Pancreas (tissue), 10 donors: ENCODE measurements around the gene PJA1. TPM values are rescaled to one million over a fixed set of nuclear protein-coding genes. Genes with fewer than 3 reads are reported as not detected.

ENCODE experiments used
- ATAC-seq, 4 donors: fragments of 200-7000 bp; cut with Tn5 transposase; one replicate each; pipeline versions ENCODE4 v1.8.0 to v1.9.1; 2020; ENCODE audit warnings: mild to moderate bottlenecking in 4 of 4, moderate library complexity in 4 of 4
- DNase-seq, 6 donors: peaks; one replicate each; pipeline ENCODE4 v3.0.0-alpha.2; 2020
- FAIRE-seq: peaks from 2 replicates; lab custom pipeline; 2012; peaks lifted over from hg19 to GRCh38; lab: Jason Lieb, UNC
- H3K27ac ChIP-seq, 4 donors: fragments of 200-600 bp; sonication (generic); 1 replicate in 3 of 4; 2 replicates in 1 of 4; pipeline versions ENCODE4 v1.5.0 to v1.8.0; 2020
- H3K27me3 ChIP-seq, 4 donors: fragments of 200-600 bp; one replicate each; pipeline ENCODE4 v1.8.0; 2021
- H3K36me3 ChIP-seq, 3 donors: fragments of 200-600 bp; sonication (generic) in 1 of 3; one replicate each; pipeline versions ENCODE4 v1.5.0 to v1.8.0; 2020 to 2021
- H3K4me1 ChIP-seq, 3 donors: fragments of 200-600 bp; one replicate each; pipeline ENCODE4 v1.8.0; 2021
- H3K4me3 ChIP-seq, 4 donors: fragments of 200-600 bp; sonication (generic) in 2 of 4; one replicate each; pipeline versions ENCODE4 v1.5.0 to v1.8.0; 2020 to 2021
- H3K9me3 ChIP-seq, 4 donors: fragments of 200-600 bp; one replicate each; pipeline ENCODE4 v1.8.0; 2021
- WGBS, 2 donors: extraction: QIAGEN DNeasy Blood & Tissue Kit; methylation state at CpG; one replicate each; pipeline ENCODE4 v1.1.7; 2013; 5-methylcytosine and 5-hydroxymethylcytosine counted together
- intact Hi-C, 3 donors: fragments of 100-400 bp; cut with DNase I; formaldehyde crosslinking; loops; one replicate each; pipeline versions ENCODE4 v1.11.1 to v1.14.2; 2022
- polyA plus RNA-seq, 2 donors: library from polyadenylated mRNA; stranded (reverse); fragments of 200-250 nt; gene quantifications; one replicate each; pipeline ENCODE4 v1.2.3, GENCODE V29; 2013
- total RNA-seq, 6 donors: library from RNA; stranded (reverse); fragmentation: NEBNext Ultra II Directional in 4 of 6; extraction: Animal tissue kit (Norgen Biotek cat#: 25700) in 4 of 6; gene quantifications; one replicate each; pipeline versions ENCODE4 v1.2.1 to v1.2.4, GENCODE V29; 2021 to 2023
- TF ChIP-seq, protein P1 (sequence below), 4 donors: fragments of 200-600 bp; sonication (generic) in 3 of 4; IDR thresholded peaks; one replicate each; pipeline versions ENCODE4 v1.5.0 to v1.8.0; 2021; ENCODE audit warnings: antibody characterized with exemption in 4 of 4
- donor health status: healthy with polysubstance abuse.
- donor health status: DM: no; HTN: no; CAD: no; lungs with moderate emphysema.
- donor health status: DM: no; HTN: no; CAD: no.
- donor health status: control.
- donor health status: control.
- donor health status: Bipolar disorder and iron deficiency.
- donor health status: DM: yes; HTN: yes; CAD: no.
- donor health status: DM: no; HTN: no; CAD: no.
- donor health status: DM: no; HTN: no; CAD: no.
- donor health status: DM: yes; HTN: yes; CAD: no.

PJA1 gene
- total and polyA plus RNA-seq, 8 donors = 5.4 to 20.0 (median 8.8) TPM

DNA sequence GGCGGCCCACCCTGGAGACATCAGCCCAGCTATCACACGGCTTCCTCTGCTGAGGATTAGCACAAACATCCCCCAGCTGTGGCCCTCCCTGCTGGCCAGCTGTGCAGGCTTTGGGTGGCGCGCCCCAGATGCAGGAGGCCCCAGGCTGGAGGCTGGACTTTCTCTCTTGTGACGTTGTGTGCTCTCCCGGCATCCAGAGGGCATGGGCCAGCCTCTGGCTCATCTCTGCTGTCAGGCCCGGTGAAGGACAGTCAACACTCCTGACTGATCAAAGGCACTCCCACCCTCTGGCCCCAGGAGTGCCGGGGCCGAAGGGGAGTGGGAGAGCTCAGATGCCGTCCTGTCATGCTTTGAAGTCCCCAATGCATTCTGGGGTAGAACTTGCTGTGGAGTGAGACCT lies 29.9 kb upstream of the PJA1 start:
- intact Hi-C loops = no loop called here
- no peak for DNase-seq
- no peak overlapping the region for H3K4me3 ChIP-seq
- H3K9me3 ChIP-seq = no peaks in the 10 kb centered on the region
- 79 to 86% methylated on average over 10 of the region's 10 CpGs for whole genome bisulfite sequencing, 2 donors
- H3K36me3 ChIP-seq = no peaks in the 10 kb centered on the region
- H3K27me3 ChIP-seq = peaks cover 0 to 7% (median 0%) of the 10 kb centered on the region in 4 donors
- no peaks in the 10 kb centered on the region for H3K4me1 ChIP-seq
- TF ChIP-seq, protein P1, sequence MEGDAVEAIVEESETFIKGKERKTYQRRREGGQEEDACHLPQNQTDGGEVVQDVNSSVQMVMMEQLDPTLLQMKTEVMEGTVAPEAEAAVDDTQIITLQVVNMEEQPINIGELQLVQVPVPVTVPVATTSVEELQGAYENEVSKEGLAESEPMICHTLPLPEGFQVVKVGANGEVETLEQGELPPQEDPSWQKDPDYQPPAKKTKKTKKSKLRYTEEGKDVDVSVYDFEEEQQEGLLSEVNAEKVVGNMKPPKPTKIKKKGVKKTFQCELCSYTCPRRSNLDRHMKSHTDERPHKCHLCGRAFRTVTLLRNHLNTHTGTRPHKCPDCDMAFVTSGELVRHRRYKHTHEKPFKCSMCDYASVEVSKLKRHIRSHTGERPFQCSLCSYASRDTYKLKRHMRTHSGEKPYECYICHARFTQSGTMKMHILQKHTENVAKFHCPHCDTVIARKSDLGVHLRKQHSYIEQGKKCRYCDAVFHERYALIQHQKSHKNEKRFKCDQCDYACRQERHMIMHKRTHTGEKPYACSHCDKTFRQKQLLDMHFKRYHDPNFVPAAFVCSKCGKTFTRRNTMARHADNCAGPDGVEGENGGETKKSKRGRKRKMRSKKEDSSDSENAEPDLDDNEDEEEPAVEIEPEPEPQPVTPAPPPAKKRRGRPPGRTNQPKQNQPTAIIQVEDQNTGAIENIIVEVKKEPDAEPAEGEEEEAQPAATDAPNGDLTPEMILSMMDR (IDR thresholded peaks at IDR 0.05) = no peak
- FAIRE-seq = no peak
- no peak overlapping the region for H3K27ac ChIP-seq
- ATAC-seq = no peak

DNA sequence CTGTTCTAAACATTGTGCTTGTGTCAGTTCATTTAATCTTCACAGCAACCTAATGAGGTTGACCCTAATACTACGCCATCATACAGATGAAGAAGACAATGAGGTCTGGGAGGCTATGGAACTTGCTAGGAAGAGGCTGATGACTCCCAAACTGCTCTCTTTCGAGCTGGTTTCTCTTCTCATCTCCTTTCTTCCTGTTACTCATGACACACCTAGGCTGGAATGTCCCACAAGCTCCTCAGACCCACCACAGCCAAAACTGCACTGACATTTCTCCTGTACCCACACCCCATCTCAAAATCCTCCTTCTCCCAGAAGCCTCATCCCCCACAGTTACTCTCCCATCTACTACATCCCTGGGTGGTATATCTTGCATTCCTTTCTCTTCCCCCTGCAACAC lies 27.4 kb upstream of the PJA1 start:
- Histone ChIP-seq H3K27me3 (peaks cover 0 to 7% (median 0%) of the 10 kb centered on the region in 4 donors), H3K36me3 (no peaks in the 10 kb centered on the region)
- TF ChIP-seq, protein P1 (IDR thresholded peaks at IDR 0.05) = no peak

DNA sequence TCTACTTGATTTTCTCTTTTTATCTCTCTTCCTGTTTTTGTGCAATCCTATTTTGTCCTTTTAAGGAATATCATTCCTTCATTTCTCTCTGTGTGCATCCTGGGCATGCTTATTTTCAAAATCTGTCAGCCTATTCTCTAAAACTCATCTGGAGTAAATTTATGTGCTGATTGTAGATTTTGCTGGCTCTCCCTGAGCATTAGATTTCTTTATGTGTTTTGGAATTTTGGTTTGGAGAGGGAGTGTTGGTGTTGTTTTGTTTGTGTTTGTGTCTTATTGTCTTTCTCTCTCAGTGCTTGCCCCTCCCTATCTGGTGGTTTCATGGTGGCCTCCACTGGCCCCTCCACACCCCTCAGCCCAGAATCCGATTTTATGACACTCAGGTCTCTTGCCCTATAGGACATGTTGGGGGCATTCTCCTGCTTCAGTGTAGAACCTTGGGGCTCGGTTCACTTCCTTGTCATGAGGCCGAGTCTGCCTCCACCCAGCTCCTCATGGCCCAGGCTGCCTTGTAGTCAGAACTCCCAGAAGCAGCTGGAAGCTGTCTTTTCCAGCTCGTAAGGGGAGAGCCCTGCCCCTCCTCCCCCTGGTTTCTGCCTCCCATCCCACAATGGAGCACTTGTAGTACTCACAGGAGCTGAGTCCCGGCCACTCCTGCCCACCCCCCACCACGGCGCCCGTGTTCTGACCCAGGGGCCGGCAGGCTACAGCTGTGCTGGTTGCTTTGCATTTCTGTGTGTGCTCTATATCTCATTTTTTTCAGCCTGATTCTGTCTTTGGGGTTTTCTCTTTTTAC lies 24.5 kb upstream of the PJA1 start:
- H3K36me3 ChIP-seq = no peaks in the 10 kb centered on the region
- no peaks in the 10 kb centered on the region for H3K4me1 ChIP-seq
- 72 to 74% methylated on average over 9 of the region's 9 CpGs for WGBS, 2 donors
- TF ChIP-seq, protein P1 (IDR thresholded peaks at IDR 0.05) = no peak
- H3K27me3 ChIP-seq = peaks cover 0 to 2% (median 0%) of the 10 kb centered on the region in 4 donors
- no peak for DNase-seq
- no peak for FAIRE-seq
- intact Hi-C loops = no loop called here
- no peak overlapping the region for H3K27ac ChIP-seq
- no peak for ATAC-seq
- H3K4me3 ChIP-seq = no peak overlapping the region
- no peaks in the 10 kb centered on the region for H3K9me3 ChIP-seq

More for the DNA sequence above, 27.4 kb upstream of the PJA1 start:
- Histone ChIP-seq H3K4me3 (no peak overlapping the region), H3K27ac (no peak overlapping the region), H3K9me3 (no peaks in the 10 kb centered on the region), H3K4me1 (no peaks in the 10 kb centered on the region)
- DNase-seq (no peak), ATAC-seq (no peak), FAIRE-seq (no peak)
- 76 to 82% methylated on average over 2 of the region's 2 CpGs for WGBS, 2 donors
- intact Hi-C loops = no loop called here

DNA sequence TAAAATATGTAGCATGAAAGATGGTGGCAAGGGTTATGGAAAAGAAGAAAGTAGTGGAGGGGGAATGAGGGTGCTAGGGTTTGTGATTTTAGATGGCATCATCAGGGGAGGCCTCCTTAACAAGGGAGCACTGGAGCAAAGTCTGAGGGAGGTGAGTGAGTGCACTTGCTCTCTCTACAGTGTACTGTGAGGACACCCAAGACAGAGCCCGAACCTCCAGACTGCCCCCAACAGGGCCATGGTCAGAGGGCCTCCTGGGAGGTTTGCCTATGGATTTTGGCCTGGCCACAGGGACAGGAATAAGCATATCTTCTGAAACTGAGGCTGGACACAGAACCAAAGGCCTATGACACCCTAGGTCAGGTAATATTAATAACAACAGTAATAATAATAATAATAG lies 21.4 kb upstream of the PJA1 start:
- Histone ChIP-seq H3K27ac (no peak overlapping the region), H3K4me1 (no peaks in the 10 kb centered on the region), H3K27me3 (no peaks in the 10 kb centered on the region), H3K9me3 (no peaks in the 10 kb centered on the region), H3K36me3 (no peaks in the 10 kb centered on the region), H3K4me3 (no peak overlapping the region)
- FAIRE-seq = no peak
- TF ChIP-seq, protein P1 (IDR thresholded peaks at IDR 0.05) = no peak
- no peak for ATAC-seq
- intact Hi-C loops = no loop called here
- no peak for DNase-seq
- WGBS, 2 donors = 88 to 100% methylated on average over 1 of the region's 1 CpG

DNA sequence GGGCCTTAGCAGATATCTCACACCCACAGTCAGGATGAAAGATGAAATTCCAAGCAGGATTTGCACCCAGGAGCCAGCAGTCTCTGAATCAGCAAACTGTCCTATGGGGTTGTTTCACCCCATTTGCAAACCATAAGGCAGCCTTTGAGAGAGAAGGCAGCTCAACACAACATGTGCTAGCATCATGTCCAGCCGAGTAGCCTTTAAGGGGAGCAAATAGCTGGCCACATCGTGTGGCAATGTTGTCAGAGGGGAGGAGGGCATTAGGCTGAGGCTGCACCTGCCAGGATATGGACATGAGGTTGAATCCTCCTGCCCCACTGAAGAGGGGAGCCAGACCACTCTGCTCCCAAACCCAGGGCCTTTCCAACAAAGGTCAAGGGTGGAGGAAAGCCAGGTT lies 20.6 kb upstream of the PJA1 start:
- intact Hi-C loops = no loop called here
- 60 to 69% methylated on average over 2 of the region's 2 CpGs for WGBS, 2 donors
- TF ChIP-seq, protein P1 (IDR thresholded peaks at IDR 0.05) = no peak
- Histone ChIP-seq H3K27me3 (no peaks in the 10 kb centered on the region), H3K9me3 (no peaks in the 10 kb centered on the region), H3K4me3 (no peak overlapping the region), H3K27ac (no peak overlapping the region), H3K36me3 (no peaks in the 10 kb centered on the region), H3K4me1 (no peaks in the 10 kb centered on the region)
- ATAC-seq = no peak
- no peak for FAIRE-seq
- no peak for DNase-seq
